Gastrocnemius medialis (tissue), 4 donors: Measurements from ENCODE around the gene ALX3.
"Not testable (repeated sequence)": the region's sequence is repeated elsewhere in the genome, so short reads cannot be mapped to it uniquely, and the experiment has no call there.

Experiments used
- CTCF ChIP-seq, 5 experiments: fragments of 450-650 bp in 3 of 5; fragments of 200-600 bp in 2 of 5; sonication (generic) in 2 of 5; IDR thresholded peaks in 4 of 5; conservative IDR thresholded peaks in 1 of 5; 1 replicate in 4 of 5; 2 replicates in 1 of 5; pipeline ENCODE4 v1.5.1; 2016 to 2019; ENCODE audit warnings: antibody characterized with exemption in 5 of 5, mild to moderate bottlenecking in 3 of 5, moderate library complexity in 3 of 5
- POLR2A ChIP-seq, 2 donors: fragments of 450-650 bp; IDR thresholded peaks; one replicate each; pipeline ENCODE4 v1.6.1; 2017; ENCODE audit warnings: antibody characterized with exemption in 2 of 2, mild to moderate bottlenecking in 2 of 2, moderate library complexity in 2 of 2

- TF ChIP-seq CTCF (IDR thresholded peaks at IDR 0.05 in 4 of 5, conservative IDR thresholded peaks at IDR 0.05 in 1 of 5); POLR2A (IDR thresholded peaks at IDR 0.05): not testable (repeated sequence)
Observed at GRCh38 chr1:110030687-110031086, 39.8 kb downstream of the ALX3 start.
